Endometrial microvascular endothelial cells (primary cell): ENCODE results near the gene CDKN2B-AS1. TPM values are rescaled to one million over a fixed set of nuclear protein-coding genes. Genes with fewer than 3 reads are reported as not detected.
"Not testable (repeated sequence)": the region's sequence is repeated elsewhere in the genome, so short reads cannot be mapped to it uniquely, and the experiment has no call there.

ENCODE experiments used
- in situ Hi-C: cut with HindIII; loops from 2 replicates; pipeline ENCODE4 v1.10.0; 2017; ENCODE audit warnings: low sequenced_read_pairs, low pct_unique_long_range_greater_than_20kb; ENCODE audit errors: inconsistent ontology term
- total RNA-seq: library from RNA; depleted of rRNA; stranded (reverse); fragments of >200 nt; gene quantifications from one replicate; pipeline ENCODE4 v1.2.3, GENCODE V29; 2015; ENCODE audit errors: inconsistent ontology term

The CDKN2B-AS1 gene
- total RNA-seq: 3.3 TPM

DNA sequence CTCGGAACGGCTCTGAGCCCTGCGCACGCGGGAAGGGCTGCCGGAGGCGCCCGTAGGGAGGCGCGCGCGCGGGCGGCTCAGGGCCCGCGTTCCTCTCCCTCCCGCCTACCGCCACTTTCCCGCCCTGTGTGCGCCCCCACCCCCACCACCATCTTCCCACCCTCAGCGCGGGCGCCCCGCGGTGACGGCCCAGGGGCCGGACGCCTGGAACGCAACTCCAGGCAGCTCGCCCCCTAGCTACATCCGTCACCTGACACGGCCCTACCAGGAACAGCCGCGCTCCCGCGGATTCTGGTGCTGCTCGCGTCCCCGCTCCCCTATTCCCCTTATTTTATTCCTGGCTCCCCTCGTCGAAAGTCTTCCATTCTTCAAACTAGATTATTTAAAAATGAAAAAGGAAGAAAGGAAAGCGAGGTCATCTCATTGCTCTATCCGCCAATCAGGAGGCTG, at the start of gene CDKN2B-AS1:
CDKN2B-AS1 (plus strand) TSS at position 236 of the 450 bp plus-strand sequence.
- in situ Hi-C loops: no loop called here

DNA sequence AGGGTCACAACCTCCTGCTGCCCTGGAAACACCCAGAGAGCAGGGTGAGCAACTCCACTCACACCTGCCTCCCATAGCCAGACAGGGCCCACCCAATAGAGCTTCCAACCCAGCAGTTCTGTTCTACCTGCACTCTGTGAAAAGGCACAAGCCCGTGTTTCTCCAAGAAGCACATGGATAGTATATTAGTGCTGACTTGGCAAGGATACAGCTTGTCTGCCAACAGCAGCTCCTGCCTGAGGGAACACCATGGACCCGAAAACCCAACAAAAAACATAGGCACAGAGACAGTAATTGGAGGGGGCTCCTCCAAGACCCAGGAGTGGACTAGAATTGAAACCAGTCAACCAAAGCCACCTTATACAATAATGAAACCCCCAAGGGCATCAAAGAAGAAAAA, 49.0 kb upstream of the CDKN2B-AS1 start:
- in situ Hi-C loops: no loop called here

DNA sequence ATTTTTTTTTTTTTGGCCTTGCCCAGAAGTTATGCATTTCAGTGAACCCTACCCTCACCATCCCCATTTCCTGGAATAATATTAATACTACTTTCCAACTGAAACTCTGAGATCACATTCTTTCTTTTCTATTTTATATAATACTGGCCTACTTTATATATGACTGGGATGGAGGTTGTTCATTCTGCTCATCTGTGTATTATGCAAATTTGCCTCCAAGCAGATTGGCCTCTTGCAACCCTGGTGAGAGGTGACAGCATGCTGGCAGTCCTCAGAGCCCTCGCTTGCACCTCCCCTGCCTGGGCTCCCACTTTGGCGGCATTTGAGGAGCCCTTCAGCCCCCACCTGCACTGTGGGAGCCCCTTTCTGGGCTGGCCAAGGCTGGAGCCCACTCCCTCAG, 35.8 kb upstream of the CDKN2B-AS1 start:
- in situ Hi-C loops: no loop called here

DNA sequence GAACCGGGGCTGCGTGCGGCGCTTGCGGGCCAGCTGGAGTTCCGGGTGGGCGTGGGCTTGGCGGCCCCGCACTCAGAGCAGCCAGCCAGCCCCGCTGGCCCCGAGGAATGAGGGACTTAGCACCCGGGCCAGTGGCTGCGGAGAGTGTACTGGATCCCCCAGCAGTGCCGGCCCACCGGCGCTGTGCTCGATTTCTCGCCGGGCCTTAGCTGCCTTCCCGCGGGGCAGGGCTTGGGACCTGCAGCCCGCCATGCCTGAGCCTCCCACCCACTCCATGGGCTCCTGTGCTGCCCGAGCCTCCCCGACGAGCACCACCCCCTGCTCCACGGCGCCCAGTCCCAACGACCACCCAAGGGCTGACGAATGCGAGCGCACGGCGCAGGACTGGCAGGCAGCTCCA, 35.3 kb upstream of the CDKN2B-AS1 start:
- in situ Hi-C loops: not testable (repeated sequence)

DNA sequence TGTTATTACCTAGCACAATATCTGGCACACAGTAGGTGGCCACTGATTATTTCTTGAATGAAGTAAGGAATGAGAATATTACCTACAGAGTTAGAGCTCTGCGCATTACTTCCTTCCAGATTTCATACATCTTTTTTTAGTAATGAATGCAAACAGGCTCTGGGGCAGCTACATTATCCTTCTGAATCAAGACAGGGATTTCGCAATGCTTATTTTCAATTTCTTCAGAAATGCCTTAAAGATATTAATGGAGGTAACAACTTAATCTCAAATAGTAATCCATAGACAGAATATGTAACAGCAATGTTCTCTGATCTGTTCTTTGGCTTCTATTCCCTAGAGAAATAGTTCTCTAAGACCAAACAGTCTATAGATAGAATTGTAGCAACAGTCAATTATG, 33.0 kb upstream of the CDKN2B-AS1 start:
- in situ Hi-C loops: no loop called here

DNA sequence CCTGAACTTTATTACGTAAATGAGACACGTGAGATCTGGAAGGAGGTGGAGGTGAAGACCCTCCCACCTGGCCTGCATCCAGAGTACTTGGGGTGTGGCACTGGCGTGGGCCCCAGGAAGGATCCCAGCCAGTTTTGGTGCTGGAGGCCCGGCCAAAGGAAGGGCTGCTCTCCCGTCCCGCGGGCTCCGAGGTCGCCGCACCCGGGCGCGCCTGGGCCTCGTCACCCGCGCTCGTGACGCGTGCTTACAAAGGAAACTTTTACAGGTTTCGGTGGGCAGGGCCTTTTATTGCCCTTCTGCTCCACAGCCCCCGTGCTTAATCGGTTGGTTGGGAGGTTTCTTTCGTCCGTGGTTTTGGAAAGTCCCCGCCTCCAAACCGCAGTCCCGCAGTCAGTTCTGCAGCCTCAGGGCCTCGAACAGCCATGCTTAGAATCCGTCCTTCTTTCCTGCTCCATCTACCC, 29.6 kb upstream of the CDKN2B-AS1 start:
- in situ Hi-C loops: no loop called here

DNA sequence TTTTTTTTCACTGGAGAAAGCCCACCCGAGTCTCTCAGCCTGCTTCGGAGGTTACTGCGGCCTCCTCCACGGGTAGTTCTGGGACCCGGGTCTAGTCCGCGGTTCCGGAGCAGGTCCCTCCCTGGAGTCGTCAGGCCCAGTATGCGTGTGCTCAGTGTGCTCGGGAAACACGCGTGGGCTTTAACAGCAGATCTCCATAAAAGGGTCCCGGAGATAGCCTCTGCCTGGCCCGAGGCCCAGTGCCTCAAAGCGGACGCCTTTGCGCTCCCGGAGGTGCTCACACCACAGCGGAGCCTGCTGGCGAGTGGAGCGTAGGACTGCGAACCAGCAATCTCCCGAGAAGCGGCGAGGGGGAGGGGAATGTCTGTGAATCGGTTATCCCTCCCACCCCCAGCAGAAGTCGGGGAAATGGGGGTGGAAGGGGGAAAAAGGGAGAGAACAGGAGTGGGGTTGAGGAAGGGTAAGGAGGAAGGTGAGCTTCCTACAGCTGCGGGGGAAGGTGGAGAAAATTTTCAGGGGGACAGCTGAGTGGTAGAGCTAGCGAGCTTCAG, 29.1 kb upstream of the CDKN2B-AS1 start:
- in situ Hi-C loops: no loop called here

DNA sequence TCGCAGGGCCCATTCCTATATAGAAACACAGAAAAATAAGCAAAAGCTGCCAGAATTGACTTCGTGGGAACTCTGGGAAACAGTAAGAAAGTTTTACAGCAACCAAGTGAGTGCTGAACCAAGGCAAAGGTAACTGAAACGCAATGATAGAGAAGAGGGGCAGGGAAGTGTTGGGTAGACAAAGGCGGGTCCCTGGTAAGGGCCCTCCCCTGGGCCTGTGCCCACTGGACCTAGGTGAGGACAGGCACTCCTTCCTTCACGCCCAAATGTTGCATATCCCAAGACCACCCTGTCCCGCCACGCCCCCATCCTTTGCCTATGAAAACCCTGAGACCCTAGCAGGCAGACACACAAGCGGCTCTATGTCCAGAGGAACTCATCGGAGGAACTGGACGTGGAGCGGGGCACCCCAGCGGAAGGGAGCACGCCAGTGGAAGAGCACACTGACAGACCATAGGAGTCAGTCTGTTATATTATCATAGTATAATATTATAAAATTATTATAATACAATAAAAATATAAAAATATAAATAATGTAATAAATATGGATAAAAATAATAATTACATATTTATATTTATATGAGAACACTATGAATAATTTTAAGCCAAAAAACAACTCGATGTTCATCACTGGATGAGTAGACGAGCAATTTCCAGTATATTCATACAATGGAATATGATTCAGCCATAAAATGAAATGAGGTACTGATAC, 28.3 kb upstream of the CDKN2B-AS1 start:
- in situ Hi-C loops: no loop called here

DNA sequence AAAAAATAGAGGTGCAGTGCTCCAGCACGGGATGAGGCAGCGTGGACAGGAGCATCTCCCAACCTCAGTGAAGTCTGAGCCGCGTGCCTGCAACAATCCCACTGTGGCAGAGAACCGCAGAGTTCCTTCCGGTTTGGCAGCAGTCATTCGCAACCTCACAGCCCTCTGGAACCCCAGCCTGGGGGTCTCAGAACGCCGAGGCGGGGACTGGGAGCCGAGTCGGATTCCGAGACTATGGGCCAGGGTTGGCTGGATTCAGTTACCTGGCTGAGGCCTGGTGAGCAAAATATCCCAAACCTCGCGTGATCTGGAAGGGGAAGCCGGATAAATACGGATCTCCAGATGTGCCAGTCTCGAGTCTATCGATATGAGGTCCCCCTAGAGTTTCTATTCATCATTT, 27.4 kb upstream of the CDKN2B-AS1 start:
- in situ Hi-C loops: no loop called here

DNA sequence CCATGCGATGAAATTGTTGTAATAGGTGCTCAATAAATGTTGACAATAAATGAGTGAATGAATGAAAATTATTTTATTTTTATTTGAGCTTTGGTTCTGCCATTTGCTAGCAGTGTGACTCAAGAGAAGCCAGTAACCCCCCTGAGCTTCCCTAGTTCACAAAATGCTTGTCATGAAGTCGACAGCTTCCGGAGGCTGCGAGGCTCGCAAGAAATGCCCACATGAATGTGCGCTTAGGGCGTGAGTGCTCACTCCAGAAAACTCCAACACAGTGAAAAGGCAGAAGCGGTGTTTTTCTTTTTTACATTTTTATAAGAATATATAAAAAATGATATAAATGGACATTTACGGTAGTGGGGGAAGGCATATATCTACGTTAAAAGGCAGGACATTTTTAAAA, 26.9 kb upstream of the CDKN2B-AS1 start:
- in situ Hi-C loops: no loop called here

DNA sequence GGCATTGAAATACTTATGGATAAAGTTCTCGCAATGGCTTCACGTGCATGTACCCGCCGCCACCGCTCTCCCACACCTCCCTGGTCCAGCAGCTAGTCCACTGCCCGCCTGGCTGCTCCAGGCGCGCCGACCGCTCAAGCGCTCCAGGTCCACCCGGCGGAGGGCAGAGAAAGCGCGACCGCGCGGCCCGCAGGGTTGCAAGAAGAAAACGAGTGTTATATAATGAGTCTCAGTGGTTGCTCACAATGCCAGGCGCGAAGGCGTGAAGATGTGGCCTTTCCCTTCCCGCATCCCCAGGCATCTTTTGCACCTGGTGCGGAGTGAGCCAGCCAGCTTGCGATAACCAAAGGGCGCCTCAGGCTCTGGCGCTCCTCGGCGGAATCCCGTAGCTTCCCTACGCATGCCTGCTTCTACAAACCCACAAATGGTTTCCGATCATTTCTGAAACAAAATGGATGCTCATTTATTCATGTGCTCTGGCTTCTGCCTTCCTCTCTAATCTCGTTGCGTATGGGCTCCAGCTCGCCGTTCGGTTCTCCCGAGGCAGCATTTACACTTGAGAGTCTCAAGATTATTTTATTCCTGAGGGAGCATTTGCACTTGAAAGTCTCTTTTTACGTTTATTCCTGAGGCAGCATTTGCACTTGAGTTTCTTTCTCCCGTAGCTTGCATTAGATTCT, 26.1 kb upstream of the CDKN2B-AS1 start:
- in situ Hi-C loops: no loop called here

DNA sequence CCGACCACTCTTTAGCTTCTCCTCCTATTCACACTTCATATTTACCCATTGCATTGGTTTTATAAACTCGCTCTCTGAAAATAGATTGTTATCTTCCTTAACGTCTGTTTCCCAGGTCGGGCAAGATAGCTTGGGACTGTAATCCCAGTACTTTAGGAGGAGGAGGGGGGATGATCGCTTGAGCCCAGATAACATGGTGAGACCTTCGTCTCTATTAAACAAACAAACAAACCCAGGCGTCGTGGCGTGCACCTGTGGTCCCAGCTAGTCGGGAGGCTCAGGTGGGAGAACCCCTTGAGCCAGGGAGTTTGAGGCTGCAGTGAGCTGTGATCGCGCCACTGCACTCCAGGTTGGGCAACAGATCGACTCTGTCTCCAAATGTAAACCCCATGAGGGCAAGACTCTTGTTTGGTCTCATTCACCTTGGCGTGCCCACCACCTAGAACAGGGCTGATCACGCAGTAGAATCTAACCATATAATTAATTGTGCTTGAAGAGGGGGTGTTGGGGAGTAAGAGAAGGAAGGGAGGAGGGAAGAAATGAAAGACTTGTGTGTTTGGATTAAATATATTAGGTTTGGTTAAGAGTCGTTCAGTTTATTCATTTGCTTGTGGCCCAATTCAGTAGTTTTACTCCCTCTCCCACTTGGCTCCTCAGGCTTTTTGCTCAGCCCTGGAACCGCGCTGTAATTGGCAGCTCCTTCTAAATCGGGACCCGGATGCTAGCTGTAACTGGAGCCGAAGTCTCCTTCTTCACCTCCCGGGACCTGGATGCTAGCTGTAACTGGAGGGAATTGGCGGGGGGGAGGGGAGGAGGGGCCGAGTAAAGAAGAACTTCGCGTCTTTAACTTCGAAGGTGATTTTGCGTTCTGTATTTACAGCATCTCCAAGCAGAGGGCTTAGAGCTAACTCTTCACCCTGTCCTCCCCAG, 25.3 kb upstream of the CDKN2B-AS1 start:
- in situ Hi-C loops: no loop called here

DNA sequence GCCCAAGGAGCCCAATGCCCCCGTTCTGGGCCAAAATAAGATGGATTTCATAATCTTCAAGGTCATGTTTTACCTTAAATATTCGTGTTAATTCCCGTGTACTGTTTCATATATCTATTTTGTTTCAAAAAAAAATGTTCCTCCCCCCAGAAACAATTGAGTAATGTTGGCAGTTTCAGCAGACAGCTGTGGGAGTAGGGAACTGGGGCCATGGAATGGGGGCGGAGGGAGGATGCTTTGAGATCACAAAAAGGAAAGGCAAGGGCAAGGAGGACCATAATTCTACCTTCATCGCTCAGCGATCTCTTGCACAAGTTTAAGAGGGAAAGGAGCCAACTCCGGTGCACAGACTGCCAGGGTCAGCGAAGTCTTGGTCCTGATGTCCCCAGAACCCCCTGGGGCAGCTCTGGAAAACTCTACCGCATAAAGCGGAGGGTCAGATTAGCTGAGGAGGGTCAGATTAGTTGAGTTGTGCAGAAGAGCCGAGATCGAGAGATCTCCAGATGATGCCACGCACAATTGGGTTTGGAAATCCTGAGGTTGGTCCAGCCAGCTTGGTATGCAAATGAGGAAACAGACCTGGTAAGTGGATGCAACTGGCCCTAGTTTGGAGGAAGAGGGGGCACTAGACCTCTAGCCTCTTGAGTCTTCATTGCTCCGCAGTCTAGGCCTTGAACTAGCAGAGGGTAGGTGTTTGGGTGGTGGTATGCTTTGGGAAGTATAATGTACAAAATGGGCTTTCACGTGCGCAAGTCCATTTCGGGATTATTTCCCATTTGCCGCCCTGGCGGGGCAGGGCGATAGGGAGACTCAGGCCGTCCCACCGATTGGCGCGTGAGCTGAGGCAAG, 24.4 kb upstream of the CDKN2B-AS1 start:
- in situ Hi-C loops: no loop called here

DNA sequence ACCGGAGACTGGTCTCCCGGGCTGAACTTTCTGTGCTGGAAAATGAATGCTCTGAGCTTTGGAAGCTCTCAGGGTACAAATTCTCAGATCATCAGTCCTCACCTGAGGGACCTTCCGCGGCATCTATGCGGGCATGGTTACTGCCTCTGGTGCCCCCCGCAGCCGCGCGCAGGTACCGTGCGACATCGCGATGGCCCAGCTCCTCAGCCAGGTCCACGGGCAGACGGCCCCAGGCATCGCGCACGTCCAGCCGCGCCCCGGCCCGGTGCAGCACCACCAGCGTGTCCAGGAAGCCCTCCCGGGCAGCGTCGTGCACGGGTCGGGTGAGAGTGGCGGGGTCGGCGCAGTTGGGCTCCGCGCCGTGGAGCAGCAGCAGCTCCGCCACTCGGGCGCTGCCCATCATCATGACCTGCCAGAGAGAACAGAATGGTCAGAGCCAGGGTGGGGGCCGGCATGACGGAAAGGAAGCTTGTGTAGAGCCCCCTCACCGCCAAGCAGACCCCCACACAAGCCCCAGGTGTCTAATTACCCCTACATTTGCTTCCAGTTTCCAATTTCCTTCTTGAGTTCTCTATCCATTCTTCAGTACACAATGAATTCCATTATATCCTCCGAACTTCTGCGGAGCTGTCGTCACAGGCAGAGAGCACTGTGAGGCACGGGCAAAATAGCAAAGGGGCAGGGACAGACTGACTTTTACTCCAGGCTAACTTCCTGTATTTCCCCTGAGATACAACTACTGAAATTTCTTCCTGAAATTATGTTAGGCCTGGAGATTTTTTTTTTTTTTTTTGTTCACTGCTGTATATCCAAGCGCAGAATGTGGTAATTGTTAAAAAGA, 23.6 kb upstream of the CDKN2B-AS1 start:
- in situ Hi-C loops: no loop called here

DNA sequence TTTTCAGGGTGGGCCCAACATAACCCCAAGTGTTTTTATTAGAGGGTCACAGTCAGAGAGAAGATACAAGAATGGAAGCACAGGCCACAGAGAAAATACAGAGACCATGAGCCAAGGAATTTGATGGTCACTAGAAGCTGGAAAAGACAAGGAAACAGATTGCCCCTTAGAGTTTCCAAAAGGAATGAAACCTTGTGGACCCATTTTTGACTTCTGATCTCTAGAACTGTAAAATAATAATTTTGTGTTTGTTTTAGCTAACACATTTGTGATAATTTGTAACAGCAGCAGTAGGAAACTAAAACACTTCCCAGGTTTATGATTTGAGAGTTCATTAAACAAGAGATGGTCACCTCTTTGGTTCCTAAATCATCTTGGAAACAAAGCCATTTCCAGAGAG, 22.2 kb upstream of the CDKN2B-AS1 start:
- in situ Hi-C loops: no loop called here

DNA sequence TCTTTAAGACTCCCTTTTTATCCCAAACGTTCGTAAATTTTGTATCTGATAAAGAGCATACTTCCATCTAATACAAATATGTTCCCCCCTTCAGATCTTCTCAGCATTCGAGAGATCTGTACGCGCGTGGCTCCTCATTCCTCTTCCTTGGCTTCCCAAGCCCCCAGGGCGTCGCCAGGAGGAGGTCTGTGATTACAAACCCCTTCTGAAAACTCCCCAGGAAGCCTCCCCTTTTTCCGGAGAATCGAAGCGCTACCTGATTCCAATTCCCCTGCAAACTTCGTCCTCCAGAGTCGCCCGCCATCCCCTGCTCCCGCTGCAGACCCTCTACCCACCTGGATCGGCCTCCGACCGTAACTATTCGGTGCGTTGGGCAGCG, 20.3 kb upstream of the CDKN2B-AS1 start:
- in situ Hi-C loops: no loop called here

DNA sequence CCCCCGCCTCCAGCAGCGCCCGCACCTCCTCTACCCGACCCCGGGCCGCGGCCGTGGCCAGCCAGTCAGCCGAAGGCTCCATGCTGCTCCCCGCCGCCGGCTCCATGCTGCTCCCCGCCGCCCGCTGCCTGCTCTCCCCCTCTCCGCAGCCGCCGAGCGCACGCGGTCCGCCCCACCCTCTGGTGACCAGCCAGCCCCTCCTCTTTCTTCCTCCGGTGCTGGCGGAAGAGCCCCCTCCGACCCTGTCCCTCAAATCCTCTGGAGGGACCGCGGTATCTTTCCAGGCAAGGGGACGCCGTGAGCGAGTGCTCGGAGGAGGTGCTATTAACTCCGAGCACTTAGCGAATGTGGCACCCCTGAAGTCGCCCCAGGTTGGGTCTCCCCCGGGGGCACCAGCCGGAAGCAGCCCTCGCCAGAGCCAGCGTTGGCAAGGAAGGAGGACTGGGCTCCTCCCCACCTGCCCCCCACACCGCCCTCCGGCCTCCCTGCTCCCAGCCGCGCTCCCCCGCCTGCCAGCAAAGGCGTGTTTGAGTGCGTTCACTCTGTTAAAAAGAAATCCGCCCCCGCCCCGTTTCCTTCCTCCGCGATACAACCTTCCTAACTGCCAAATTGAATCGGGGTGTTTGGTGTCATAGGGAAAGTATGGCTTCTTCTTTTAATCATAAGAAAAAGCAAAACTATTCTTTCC, 19.7 kb upstream of the CDKN2B-AS1 start:
- in situ Hi-C loops: no loop called here
